ENCODE measurements around the gene MIEN1. TPM values are rescaled to one million over a fixed set of nuclear protein-coding genes. Genes with fewer than 3 reads are reported as not detected.
A peak's percentile ranks its signal among the peaks of the same experiment; 100 is the strongest.

MIEN1 gene
- total RNA-seq, 1 donor from 2014 or later: 46.4 TPM

- H3K36me3 ChIP-seq: peaks cover 77% of the 10 kb centered on the region
- DNase-seq (no peak), ATAC-seq (no peak)
- H3K27me3 ChIP-seq (ENCODE audit: low read depth): no peaks in the 10 kb centered on the region
- no peak overlapping the region for H3K4me3 ChIP-seq
- H3K4me1 ChIP-seq: no peaks in the 10 kb centered on the region
- TF ChIP-seq, protein P1, sequence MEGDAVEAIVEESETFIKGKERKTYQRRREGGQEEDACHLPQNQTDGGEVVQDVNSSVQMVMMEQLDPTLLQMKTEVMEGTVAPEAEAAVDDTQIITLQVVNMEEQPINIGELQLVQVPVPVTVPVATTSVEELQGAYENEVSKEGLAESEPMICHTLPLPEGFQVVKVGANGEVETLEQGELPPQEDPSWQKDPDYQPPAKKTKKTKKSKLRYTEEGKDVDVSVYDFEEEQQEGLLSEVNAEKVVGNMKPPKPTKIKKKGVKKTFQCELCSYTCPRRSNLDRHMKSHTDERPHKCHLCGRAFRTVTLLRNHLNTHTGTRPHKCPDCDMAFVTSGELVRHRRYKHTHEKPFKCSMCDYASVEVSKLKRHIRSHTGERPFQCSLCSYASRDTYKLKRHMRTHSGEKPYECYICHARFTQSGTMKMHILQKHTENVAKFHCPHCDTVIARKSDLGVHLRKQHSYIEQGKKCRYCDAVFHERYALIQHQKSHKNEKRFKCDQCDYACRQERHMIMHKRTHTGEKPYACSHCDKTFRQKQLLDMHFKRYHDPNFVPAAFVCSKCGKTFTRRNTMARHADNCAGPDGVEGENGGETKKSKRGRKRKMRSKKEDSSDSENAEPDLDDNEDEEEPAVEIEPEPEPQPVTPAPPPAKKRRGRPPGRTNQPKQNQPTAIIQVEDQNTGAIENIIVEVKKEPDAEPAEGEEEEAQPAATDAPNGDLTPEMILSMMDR (IDR thresholded peaks at IDR 0.05): no peak
- no peaks in the 10 kb centered on the region for H3K9me3 ChIP-seq
- intact Hi-C loops (cut with DNase I): no loop called here
- H3K27ac ChIP-seq: no peak overlapping the region
These were observed 10.6 kb downstream of the MIEN1 start for GRCh38 chr17:39719563-39720355.

DNA sequence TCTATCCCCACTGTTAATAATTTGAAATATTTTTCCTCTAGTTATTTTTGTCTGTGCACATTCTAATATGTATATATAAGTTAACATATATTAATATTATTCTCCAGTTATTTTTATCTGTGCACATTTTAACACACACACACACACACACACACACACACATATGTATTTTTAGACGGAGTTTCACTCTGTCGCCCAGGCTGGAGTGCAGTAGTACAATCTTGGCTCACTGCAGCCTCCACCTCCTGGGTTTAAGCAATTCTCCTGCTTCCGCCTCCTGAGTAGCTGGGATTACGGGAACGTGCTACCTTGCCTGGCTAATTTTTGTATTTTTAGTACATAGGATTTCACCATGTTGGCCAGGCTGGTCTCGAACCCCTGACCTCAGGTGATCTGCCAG lies 12.7 kb downstream of the MIEN1 start:
- Histone ChIP-seq H3K9me3 (no peaks in the 10 kb centered on the region), H3K36me3 (peaks cover 82% of the 10 kb centered on the region), H3K4me1 (no peaks in the 10 kb centered on the region), H3K27me3 (ENCODE audit: low read depth) (no peaks in the 10 kb centered on the region), H3K27ac (no peak overlapping the region), H3K4me3 (no peak overlapping the region)
- intact Hi-C loops (cut with DNase I): no loop called here
- ATAC-seq: no peak
- DNase-seq: no peak
- TF ChIP-seq, protein P1 (IDR thresholded peaks at IDR 0.05): no peak

DNA sequence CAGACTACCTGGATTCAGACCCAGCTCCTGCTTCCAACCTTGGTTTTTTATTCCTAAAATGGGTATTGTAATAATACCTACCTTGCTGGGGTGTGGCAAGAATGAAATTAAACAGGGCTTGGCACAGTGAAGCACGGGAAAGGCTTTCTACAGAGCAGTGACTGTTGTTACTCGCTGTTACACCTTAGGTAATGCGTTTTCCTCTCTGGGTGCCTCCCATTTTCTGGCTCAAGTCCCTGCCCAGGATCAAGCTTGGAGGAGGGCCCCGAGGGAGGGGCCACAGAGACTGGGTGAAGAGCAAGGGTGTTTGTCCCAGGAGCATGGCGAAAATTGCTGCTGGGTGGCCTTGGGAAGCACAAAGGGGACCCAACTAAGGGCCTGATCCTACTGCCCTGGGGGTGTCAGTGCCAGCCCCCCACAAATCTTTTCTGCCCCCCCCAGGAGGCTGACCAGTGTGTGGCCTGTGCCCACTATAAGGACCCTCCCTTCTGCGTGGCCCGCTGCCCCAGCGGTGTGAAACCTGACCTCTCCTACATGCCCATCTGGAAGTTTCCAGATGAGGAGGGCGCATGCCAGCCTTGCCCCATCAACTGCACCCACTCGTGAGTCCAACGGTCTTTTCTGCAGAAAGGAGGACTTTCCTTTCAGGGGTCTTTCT lies 13.3 kb downstream of the MIEN1 start:
- Histone ChIP-seq H3K36me3 (peaks cover 82% of the 10 kb centered on the region), H3K9me3 (no peaks in the 10 kb centered on the region), H3K4me3 (no peak overlapping the region), H3K27ac (peak overlapping the region; percentile 36), H3K27me3 (ENCODE audit: low read depth) (no peaks in the 10 kb centered on the region), H3K4me1 (no peaks in the 10 kb centered on the region)
- intact Hi-C loops (cut with DNase I): no loop called here
- peak; percentile 54 for DNase-seq
- ATAC-seq: peak; percentile 66 to 91
- TF ChIP-seq, protein P1 (IDR thresholded peaks at IDR 0.05): no peak

- no peak overlapping the region for H3K4me3 ChIP-seq
- H3K27ac ChIP-seq: peak overlapping the region; percentile 36
- peak; percentile 18 to 31 for ATAC-seq
These were observed 14.1 kb downstream of the MIEN1 start for GRCh38 chr17:39716073-39716818.

More at GRCh38 chr17:39716073-39716818, 14.1 kb downstream of the MIEN1 start:
- DNase-seq: no peak
- Histone ChIP-seq H3K9me3 (no peaks in the 10 kb centered on the region), H3K36me3 (peaks cover 82% of the 10 kb centered on the region), H3K4me1 (no peaks in the 10 kb centered on the region), H3K27me3 (ENCODE audit: low read depth) (no peaks in the 10 kb centered on the region)
- intact Hi-C loops (cut with DNase I): no loop called here
- TF ChIP-seq, protein P1 (IDR thresholded peaks at IDR 0.05): no peak

Data from lower lobe of right lung (tissue), 2 donors.